Smooth muscle cell (in vitro differentiated cells): ENCODE measurements around the gene SPACA7. TPM values are rescaled to one million over a fixed set of nuclear protein-coding genes. Genes with fewer than 3 reads are reported as not detected.

Experiments
- DNase-seq: peaks from one replicate; lab custom pipeline; 2025; ENCODE audit not compliant: unreplicated experiment; lab: John Stamatoyannopoulos, UW
- H2AFZ ChIP-seq: fragments of 200-600 bp; sonication (generic); 2 replicates; pipeline ENCODE4 v1.6.0; 2016; ENCODE audit warnings: antibody characterized with exemption, low read depth, mild to moderate bottlenecking
- H3F3A ChIP-seq: fragments of 200-600 bp; sonication (generic); 2 replicates; pipeline ENCODE4 v1.6.0; 2017; ENCODE audit warnings: antibody characterized with exemption, low read depth
- H3K27ac ChIP-seq: fragments of 200-600 bp; sonication (generic); 2 replicates; pipeline ENCODE4 v1.5.1; 2016; ENCODE audit warnings: low read depth, mild to moderate bottlenecking
- H3K27me3 ChIP-seq: fragments of 200-600 bp; sonication (generic); 2 replicates; pipeline ENCODE4 v1.6.1; 2016; ENCODE audit warnings: low read depth, mild to moderate bottlenecking
- H3K36me3 ChIP-seq: fragments of 200-600 bp; sonication (generic); 2 replicates; pipeline ENCODE4 v1.5.1; 2016; ENCODE audit warnings: low read depth
- H3K4me1 ChIP-seq: fragments of 200-600 bp; sonication (generic); 2 replicates; pipeline ENCODE4 v1.5.1; 2016; ENCODE audit warnings: low read depth
- H3K4me2 ChIP-seq: fragments of 200-600 bp; sonication (generic); 2 replicates; pipeline ENCODE4 v1.6.0; 2016; ENCODE audit warnings: mild to moderate bottlenecking
- H3K4me3 ChIP-seq: fragments of 200-600 bp; sonication (generic); 2 replicates; pipeline ENCODE4 v1.5.1; 2016; ENCODE audit warnings: mild to moderate bottlenecking
- H3K79me2 ChIP-seq: fragments of 200-600 bp; sonication (generic); 2 replicates; pipeline ENCODE4 v1.6.0; 2016; ENCODE audit warnings: low read depth, mild to moderate bottlenecking
- H3K9ac ChIP-seq: fragments of 200-600 bp; sonication (generic); 2 replicates; pipeline ENCODE4 v1.6.0; 2016; ENCODE audit warnings: low read depth
- H3K9me3 ChIP-seq: fragments of 200-600 bp; sonication (generic); replicated peaks from 2 replicates; pipeline ENCODE4 v1.5.1; 2016; ENCODE audit warnings: low read depth
- H4K20me1 ChIP-seq: fragments of 200-600 bp; sonication (generic); 2 replicates; pipeline ENCODE4 v1.6.0; 2016; ENCODE audit warnings: low read depth
- CTCF ChIP-seq: fragments of 200-600 bp; sonication (generic); IDR thresholded peaks from 2 replicates; pipeline ENCODE4 v1.5.1; 2017; ENCODE audit warnings: borderline replicate concordance, mild to moderate bottlenecking, antibody characterized with exemption; ENCODE audit not compliant: insufficient read depth, poor library complexity, severe bottlenecking
- WGBS: methylation state at CpG from one replicate; pipeline ENCODE4 v1.1.7; 2016; ENCODE audit warnings: low lambda C conversion rate; 5-methylcytosine and 5-hydroxymethylcytosine counted together
- polyA plus RNA-seq: library from polyadenylated mRNA; unstranded; fragments of >200 nt; fragmentation: Nextera tagmentation; extraction: Ambion mirVana; gene quantifications from 2 replicates; pipeline ENCODE4 v1.2.1, GENCODE V29; 2016
- total RNA-seq: library from RNA; depleted of rRNA; stranded (reverse); fragments of >200 nt; gene quantifications from 2 replicates; pipeline ENCODE4 v1.2.3, GENCODE V29; 2014

SPACA7 gene
- total and polyA plus RNA-seq, 2 experiments from 2014 or later = not detected

- H3K27ac ChIP-seq = no peak overlapping the region
- H3K4me2 ChIP-seq = no peak overlapping the region
- DNase-seq = no peak
- no peaks in the 10 kb centered on the region for H3K36me3 ChIP-seq
- no peaks in the 10 kb centered on the region for H3K79me2 ChIP-seq
- H3K4me1 ChIP-seq = no peaks in the 10 kb centered on the region
- no peaks in the 10 kb centered on the region for H3F3A ChIP-seq
- no peaks in the 10 kb centered on the region for H4K20me1 ChIP-seq
- no peaks in the 10 kb centered on the region for H3K9me3 ChIP-seq
- H3K27me3 ChIP-seq = no peaks in the 10 kb centered on the region
- no peak overlapping the region for H2AFZ ChIP-seq
- no peak overlapping the region for H3K9ac ChIP-seq
- 77% methylated on average over 4 of the region's 4 CpGs for WGBS
- no peak overlapping the region for H3K4me3 ChIP-seq
- TF ChIP-seq CTCF = no peak
These were observed 9.1 kb upstream of the SPACA7 start for GRCh38 chr13:112366907-112367646.

- H3K4me1 ChIP-seq = no peaks in the 10 kb centered on the region
- no peak overlapping the region for H3K4me3 ChIP-seq
- DNase-seq = no peak
- H4K20me1 ChIP-seq = no peaks in the 10 kb centered on the region
- H3K4me2 ChIP-seq = no peak overlapping the region
- no peak for TF ChIP-seq CTCF
- H3K36me3 ChIP-seq = no peaks in the 10 kb centered on the region
- H3F3A ChIP-seq = no peaks in the 10 kb centered on the region
- no peaks in the 10 kb centered on the region for H3K9me3 ChIP-seq
- H2AFZ ChIP-seq = no peak overlapping the region
- H3K27ac ChIP-seq = no peak overlapping the region
- H3K79me2 ChIP-seq = no peaks in the 10 kb centered on the region
- H3K9ac ChIP-seq = no peak overlapping the region
- no peaks in the 10 kb centered on the region for H3K27me3 ChIP-seq
- WGBS = 90% methylated on average over 8 of the region's 8 CpGs
These were observed 7.3 kb upstream of the SPACA7 start for GRCh38 chr13:112368883-112369282.

- Histone ChIP-seq H3K9me3 (no peaks in the 10 kb centered on the region), H3K27me3 (no peaks in the 10 kb centered on the region), H3K9ac (no peak overlapping the region), H3K27ac (no peak overlapping the region), H3K4me2 (no peak overlapping the region), H3K4me1 (no peaks in the 10 kb centered on the region), H3F3A (no peaks in the 10 kb centered on the region), H3K79me2 (no peaks in the 10 kb centered on the region), H2AFZ (no peak overlapping the region), H4K20me1 (no peaks in the 10 kb centered on the region), H3K36me3 (no peaks in the 10 kb centered on the region), H3K4me3 (no peak overlapping the region)
- TF ChIP-seq CTCF = no peak
- DNase-seq = no peak
- WGBS = 75% methylated on average over 3 of the region's 3 CpGs
These were observed 5.8 kb upstream of the SPACA7 start for GRCh38 chr13:112370311-112370710.

GRCh38 chr13:112374271-112374670 lies 1.9 kb upstream of the SPACA7 start:
- no peak for TF ChIP-seq CTCF
- Histone ChIP-seq H3K4me1 (no peaks in the 10 kb centered on the region), H3K9ac (no peak overlapping the region), H3K36me3 (no peaks in the 10 kb centered on the region), H4K20me1 (no peaks in the 10 kb centered on the region), H3K79me2 (no peaks in the 10 kb centered on the region), H2AFZ (no peak overlapping the region), H3K4me3 (no peak overlapping the region), H3K27ac (no peak overlapping the region), H3K27me3 (no peaks in the 10 kb centered on the region), H3F3A (no peaks in the 10 kb centered on the region), H3K9me3 (no peaks in the 10 kb centered on the region), H3K4me2 (no peak overlapping the region)
- WGBS = 86% methylated on average over 10 of the region's 10 CpGs
- no peak for DNase-seq
